Prostate gland (tissue), 2 donors: Measurements from ENCODE around the gene NEK6. TPM values are rescaled to one million over a fixed set of nuclear protein-coding genes. Genes with fewer than 3 reads are reported as not detected.

ENCODE experiments used
- DNase-seq: peaks from one replicate; pipeline ENCODE4 v3.0.0-alpha.2; 2019; ENCODE audit warnings: low spot score
- H3K27ac ChIP-seq, 2 donors: fragments of 200-600 bp; sonication (generic); 2 replicates each; pipeline ENCODE4 v1.5.1; 2017 to 2019
- H3K27me3 ChIP-seq: fragments of 200-600 bp; sonication (generic); replicated peaks from 2 replicates; pipeline ENCODE4 v1.5.1; 2019; ENCODE audit not compliant: insufficient read depth
- H3K36me3 ChIP-seq, 2 donors: fragments of 200-600 bp; sonication (generic); 1 replicate in 1 of 2; 2 replicates in 1 of 2; pipeline versions ENCODE4 v1.5.1 to v1.8.1; 2017 to 2019
- H3K4me1 ChIP-seq: fragments of 200-600 bp; sonication (generic); replicated peaks from 2 replicates; pipeline ENCODE4 v1.5.1; 2019
- H3K4me3 ChIP-seq, 2 donors: fragments of 200-600 bp; sonication (generic); 2 replicates each; pipeline ENCODE4 v1.5.1; 2017 to 2019
- H3K9me3 ChIP-seq: fragments of 200-600 bp; sonication (generic); 2 replicates; pipeline ENCODE4 v1.5.1; 2017
- POLR2A ChIP-seq: fragments of 450-650 bp; IDR thresholded peaks from one replicate; pipeline ENCODE4 v1.6.1; 2016; ENCODE audit warnings: antibody characterized with exemption, mild to moderate bottlenecking
- POLR2AphosphoS5 ChIP-seq: sonication (generic); formaldehyde crosslinking; IDR thresholded peaks from one replicate; pipeline ENCODE4 v1.6.1; 2017; ENCODE audit warnings: antibody characterized with exemption
- WGBS: methylation state at CpG from one replicate; pipeline ENCODE4 v1.1.5; 2018; 5-methylcytosine and 5-hydroxymethylcytosine counted together
- intact Hi-C: fragments of 100-400 bp; cut with DNase I; formaldehyde crosslinking; loops from one replicate; pipeline ENCODE4 v1.14.2; 2022
- total RNA-seq, 2 donors: library from RNA; depleted of rRNA; stranded (reverse); fragments of >200 nt; gene quantifications; one replicate each; pipeline ENCODE4 v1.1.0, GENCODE V29; 2016
- TF ChIP-seq, protein P1 (sequence below), 4 experiments: fragments of 200-600 bp in 2 of 4; fragments of 450-650 bp in 2 of 4; sonication (generic) in 2 of 4; IDR thresholded peaks; 1 replicate in 3 of 4; 2 replicates in 1 of 4; pipeline ENCODE4 v1.5.1; 2016 to 2019; ENCODE audit warnings: antibody characterized with exemption in 4 of 4, mild to moderate bottlenecking in 2 of 4, moderate library complexity in 2 of 4

NEK6 gene
- total RNA-seq, 2 donors from 2014 or later, result 32.3 to 44.2 TPM

GRCh38 chr9:124377551-124378406 is 120.0 kb downstream of the NEK6 start:
- Histone ChIP-seq H3K27me3 (no peaks in the 10 kb centered on the region), H3K36me3 (no peaks in the 10 kb centered on the region), H3K4me1 (no peaks in the 10 kb centered on the region), H3K4me3 (no peak overlapping the region), H3K9me3 (no peaks in the 10 kb centered on the region), H3K27ac (no peak overlapping the region)
- WGBS, result 87% methylated on average over 10 of the region's 10 CpGs
- DNase-seq, result no peak
- no peak for TF ChIP-seq POLR2AphosphoS5
- TF ChIP-seq POLR2A, result no peak
- TF ChIP-seq, protein P1, sequence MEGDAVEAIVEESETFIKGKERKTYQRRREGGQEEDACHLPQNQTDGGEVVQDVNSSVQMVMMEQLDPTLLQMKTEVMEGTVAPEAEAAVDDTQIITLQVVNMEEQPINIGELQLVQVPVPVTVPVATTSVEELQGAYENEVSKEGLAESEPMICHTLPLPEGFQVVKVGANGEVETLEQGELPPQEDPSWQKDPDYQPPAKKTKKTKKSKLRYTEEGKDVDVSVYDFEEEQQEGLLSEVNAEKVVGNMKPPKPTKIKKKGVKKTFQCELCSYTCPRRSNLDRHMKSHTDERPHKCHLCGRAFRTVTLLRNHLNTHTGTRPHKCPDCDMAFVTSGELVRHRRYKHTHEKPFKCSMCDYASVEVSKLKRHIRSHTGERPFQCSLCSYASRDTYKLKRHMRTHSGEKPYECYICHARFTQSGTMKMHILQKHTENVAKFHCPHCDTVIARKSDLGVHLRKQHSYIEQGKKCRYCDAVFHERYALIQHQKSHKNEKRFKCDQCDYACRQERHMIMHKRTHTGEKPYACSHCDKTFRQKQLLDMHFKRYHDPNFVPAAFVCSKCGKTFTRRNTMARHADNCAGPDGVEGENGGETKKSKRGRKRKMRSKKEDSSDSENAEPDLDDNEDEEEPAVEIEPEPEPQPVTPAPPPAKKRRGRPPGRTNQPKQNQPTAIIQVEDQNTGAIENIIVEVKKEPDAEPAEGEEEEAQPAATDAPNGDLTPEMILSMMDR (IDR thresholded peaks at IDR 0.05), result no peak
- intact Hi-C loops, result no loop called here

- no peaks in the 10 kb centered on the region for H3K4me1 ChIP-seq
- no peaks in the 10 kb centered on the region for H3K27me3 ChIP-seq
- TF ChIP-seq POLR2A, result no peak
- TF ChIP-seq, protein P1 (IDR thresholded peaks at IDR 0.05), result no peak
- TF ChIP-seq POLR2AphosphoS5, result no peak
- intact Hi-C loops, result no loop called here
- H3K36me3 ChIP-seq, result peaks cover 0 to 3% of the 10 kb centered on the region in 2 donors
- 85% methylated on average over 4 of the region's 4 CpGs for WGBS
- H3K27ac ChIP-seq, result no peak overlapping the region
- H3K9me3 ChIP-seq, result no peaks in the 10 kb centered on the region
- DNase-seq, result no peak
- no peak overlapping the region for H3K4me3 ChIP-seq
Observed at GRCh38 chr9:124381170-124381945, 123.6 kb downstream of the NEK6 start.

GRCh38 chr9:124384210-124384609 is 126.5 kb downstream of the NEK6 start:
- no peak overlapping the region for H3K4me3 ChIP-seq
- H3K27me3 ChIP-seq, result no peaks in the 10 kb centered on the region
- H3K9me3 ChIP-seq, result no peaks in the 10 kb centered on the region
- H3K27ac ChIP-seq, result no peak overlapping the region
- WGBS, result 60% methylated on average over 7 of the region's 7 CpGs
- TF ChIP-seq, protein P1 (IDR thresholded peaks at IDR 0.05), result no peak
- no peaks in the 10 kb centered on the region for H3K4me1 ChIP-seq
- DNase-seq, result no peak
- peaks cover 0 to 3% of the 10 kb centered on the region in 2 donors for H3K36me3 ChIP-seq
- intact Hi-C loops, result no loop called here

DNA sequence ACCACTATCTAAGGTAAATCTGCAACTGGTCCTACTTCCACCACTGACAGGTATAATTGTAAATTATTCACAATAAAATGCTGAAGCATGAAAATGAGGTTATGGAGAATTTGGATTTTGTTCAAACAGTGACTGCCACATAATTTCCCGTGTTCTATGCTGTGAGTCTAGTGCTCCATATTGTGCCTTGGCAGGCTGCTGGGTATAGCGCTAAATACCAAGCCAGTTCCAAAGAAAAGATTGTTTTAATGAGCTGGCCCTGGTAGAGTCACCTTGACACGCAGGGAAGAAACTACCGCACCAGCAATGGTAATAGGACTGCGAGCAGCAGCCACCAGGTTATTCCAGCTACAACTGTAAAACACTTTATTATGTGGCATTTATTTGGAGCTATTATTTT is 127.1 kb downstream of the NEK6 start:
- no peak overlapping the region for H3K27ac ChIP-seq
- TF ChIP-seq, protein P1 (IDR thresholded peaks at IDR 0.05), result no peak
- TF ChIP-seq POLR2A (no peak), POLR2AphosphoS5 (no peak)
- no peaks in the 10 kb centered on the region for H3K27me3 ChIP-seq
- intact Hi-C loops, result no loop called here
- H3K4me3 ChIP-seq, result no peak overlapping the region
- peaks cover 0 to 3% of the 10 kb centered on the region in 2 donors for H3K36me3 ChIP-seq
- no peaks in the 10 kb centered on the region for H3K9me3 ChIP-seq
- H3K4me1 ChIP-seq, result no peaks in the 10 kb centered on the region
- 57% methylated on average over 5 of the region's 5 CpGs for WGBS
- DNase-seq, result no peak
